NT2/D1 (cell line): Measurements from ENCODE around the gene GUCA1C.

Experiments used
- DNase-seq: peaks from one replicate; pipeline ENCODE4 v3.0.0-alpha.2; 2011; ENCODE audit warnings: low read depth, low spot score
- H3K27me3 ChIP-seq: 2 replicates; pipeline ENCODE4 v1.6.0; 2011; ENCODE audit warnings: mild to moderate bottlenecking; ENCODE audit not compliant: insufficient read length, insufficient read depth
- H3K36me3 ChIP-seq: 2 replicates; pipeline ENCODE4 v1.6.1; 2011; ENCODE audit warnings: mild to moderate bottlenecking, low read length, mixed read lengths; ENCODE audit not compliant: insufficient read depth, insufficient read length
- H3K4me1 ChIP-seq: 2 replicates; pipeline ENCODE4 v1.5.1; 2011; ENCODE audit not compliant: insufficient read depth, insufficient read length
- H3K4me3 ChIP-seq: 2 replicates; pipeline ENCODE4 v1.5.1; 2011; ENCODE audit warnings: low read depth; ENCODE audit not compliant: insufficient read length
- H3K9ac ChIP-seq: 2 replicates; pipeline ENCODE4 v1.6.0; 2011; ENCODE audit warnings: low read depth; ENCODE audit not compliant: insufficient read length
- H3K9me3 ChIP-seq: 2 replicates; pipeline ENCODE4 v1.5.1; 2011; ENCODE audit warnings: mild to moderate bottlenecking, low read length; ENCODE audit not compliant: insufficient read depth
- SUZ12 ChIP-seq: IDR thresholded peaks from 2 replicates; pipeline ENCODE4 v1.6.1; 2011; ENCODE audit not compliant: insufficient read length, insufficient read depth; ENCODE audit errors: extremely low read depth
- YY1 ChIP-seq: IDR thresholded peaks from 2 replicates; pipeline ENCODE4 v1.6.1; 2011; ENCODE audit not compliant: insufficient read length, insufficient read depth
- ZNF274 ChIP-seq: IDR thresholded peaks from 2 replicates; pipeline ENCODE4 v1.6.1; 2011; ENCODE audit warnings: mild to moderate bottlenecking, low read depth, low read length

Gene GUCA1C

GRCh38 chr3:108966773-108967172 lies 13.1 kb upstream of the GUCA1C start:
- no peak for TF ChIP-seq SUZ12
- TF ChIP-seq YY1 = no peak
- no peak for TF ChIP-seq ZNF274
- Histone ChIP-seq H3K9me3 (no peaks in the 10 kb centered on the region), H3K27me3 (no peaks in the 10 kb centered on the region), H3K9ac (no peak overlapping the region), H3K4me3 (no peak overlapping the region), H3K4me1 (no peaks in the 10 kb centered on the region), H3K36me3 (no peaks in the 10 kb centered on the region)
- no peak for DNase-seq

GRCh38 chr3:108959017-108959416 lies 5.3 kb upstream of the GUCA1C start:
- H3K36me3 ChIP-seq = no peaks in the 10 kb centered on the region
- no peaks in the 10 kb centered on the region for H3K9me3 ChIP-seq
- DNase-seq = peak; percentile 15
- TF ChIP-seq YY1 (no peak), ZNF274 (no peak), SUZ12 (no peak)
- no peak overlapping the region for H3K4me3 ChIP-seq
- H3K27me3 ChIP-seq = no peaks in the 10 kb centered on the region
- H3K9ac ChIP-seq = no peak overlapping the region
- H3K4me1 ChIP-seq = no peaks in the 10 kb centered on the region

GRCh38 chr3:108953210-108953609 lies 469 bp downstream of the GUCA1C start:
- H3K27me3 ChIP-seq = no peaks in the 10 kb centered on the region
- no peaks in the 10 kb centered on the region for H3K36me3 ChIP-seq
- no peaks in the 10 kb centered on the region for H3K9me3 ChIP-seq
- no peak for DNase-seq
- no peak for TF ChIP-seq ZNF274
- TF ChIP-seq YY1 = no peak
- no peak for TF ChIP-seq SUZ12
- H3K4me1 ChIP-seq = no peaks in the 10 kb centered on the region
- H3K4me3 ChIP-seq = no peak overlapping the region
- H3K9ac ChIP-seq = no peak overlapping the region

GRCh38 chr3:108951820-108952501 lies 1.7 kb downstream of the GUCA1C start:
- TF ChIP-seq YY1 (no peak), ZNF274 (no peak), SUZ12 (no peak)
- DNase-seq = no peak
- Histone ChIP-seq H3K27me3 (no peaks in the 10 kb centered on the region), H3K4me3 (no peak overlapping the region), H3K36me3 (no peaks in the 10 kb centered on the region), H3K9me3 (no peaks in the 10 kb centered on the region), H3K9ac (no peak overlapping the region), H3K4me1 (no peaks in the 10 kb centered on the region)

DNA sequence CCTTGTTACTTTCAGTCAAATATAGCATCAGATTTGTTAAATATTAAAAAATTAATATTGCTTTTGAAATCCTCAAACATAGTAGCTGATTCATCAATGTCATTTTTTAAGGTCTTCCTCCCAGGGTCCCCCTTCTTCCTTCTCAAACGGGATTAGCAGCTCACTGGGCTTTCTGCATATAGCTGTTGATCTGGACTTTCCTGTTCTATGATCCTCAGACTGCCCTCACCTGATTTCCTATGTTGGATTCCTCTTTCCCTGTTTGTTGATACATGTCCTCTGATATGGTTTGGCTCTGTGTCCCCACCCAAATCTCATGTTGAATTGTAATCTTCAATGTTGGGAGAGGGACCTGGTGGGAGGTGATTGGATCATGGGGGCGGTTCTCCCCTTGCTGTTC lies 5.8 kb downstream of the GUCA1C start:
- Histone ChIP-seq H3K27me3 (no peaks in the 10 kb centered on the region), H3K9ac (no peak overlapping the region), H3K4me1 (no peaks in the 10 kb centered on the region), H3K36me3 (no peaks in the 10 kb centered on the region), H3K9me3 (no peaks in the 10 kb centered on the region), H3K4me3 (no peak overlapping the region)
- no peak for DNase-seq
- TF ChIP-seq SUZ12 (no peak), ZNF274 (no peak), YY1 (no peak)

DNA sequence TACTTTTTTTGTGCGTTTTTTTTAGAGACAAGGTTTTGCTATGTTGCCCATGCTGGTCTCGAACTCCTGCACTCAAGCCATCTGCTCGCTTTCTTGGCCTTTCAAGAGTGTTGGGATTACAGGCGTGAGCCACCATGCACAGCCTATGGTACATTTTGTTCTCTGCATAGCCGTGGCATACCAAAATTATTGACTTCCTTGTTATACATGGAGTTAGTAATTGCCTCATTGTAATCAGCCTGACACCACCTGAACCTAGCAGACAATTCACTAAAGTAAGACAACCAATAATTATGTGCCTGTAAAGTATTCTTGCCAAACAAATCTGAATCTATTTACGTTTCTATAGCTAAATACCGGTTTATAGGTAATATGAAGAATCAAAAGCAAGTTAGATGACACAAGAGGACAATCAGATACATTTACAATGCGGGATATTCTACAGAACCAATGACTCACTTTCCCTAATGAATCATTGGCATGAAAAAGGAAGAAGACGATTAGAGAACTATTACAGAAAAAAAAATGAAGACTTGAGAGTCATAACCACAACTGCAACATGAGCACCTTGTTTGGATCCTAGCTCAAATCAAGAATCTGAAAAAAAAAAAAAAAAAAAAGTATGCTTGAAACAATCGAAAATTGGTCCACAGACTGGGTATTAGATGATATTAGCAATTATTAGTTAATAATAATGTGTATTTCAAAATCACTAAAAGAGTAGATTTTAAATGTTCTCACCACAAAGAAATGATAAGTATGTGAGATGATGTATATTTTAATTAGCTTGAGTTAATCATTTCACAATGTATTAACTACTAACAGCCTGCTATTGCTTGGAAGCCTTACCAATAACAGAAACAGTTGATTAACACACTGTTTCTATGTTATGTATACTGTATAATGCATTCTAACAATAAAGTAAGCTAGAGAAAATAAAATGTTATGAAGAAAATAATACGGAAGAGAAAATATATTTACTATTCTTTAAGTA lies 7.1 kb downstream of the GUCA1C start:
- no peak overlapping the region for H3K9ac ChIP-seq
- H3K4me3 ChIP-seq = no peak overlapping the region
- H3K9me3 ChIP-seq = no peaks in the 10 kb centered on the region
- no peaks in the 10 kb centered on the region for H3K4me1 ChIP-seq
- DNase-seq = no peak
- TF ChIP-seq YY1 = no peak
- TF ChIP-seq SUZ12 = no peak
- TF ChIP-seq ZNF274 = no peak
- H3K27me3 ChIP-seq = no peaks in the 10 kb centered on the region
- no peaks in the 10 kb centered on the region for H3K36me3 ChIP-seq

GRCh38 chr3:108940568-108941263 lies 13.0 kb downstream of the GUCA1C start:
- H3K36me3 ChIP-seq = no peaks in the 10 kb centered on the region

More at GRCh38 chr3:108940568-108941263, 13.0 kb downstream of the GUCA1C start:
- H3K4me3 ChIP-seq = no peak overlapping the region
- no peaks in the 10 kb centered on the region for H3K9me3 ChIP-seq
- H3K4me1 ChIP-seq = no peaks in the 10 kb centered on the region
- DNase-seq = no peak
- no peak overlapping the region for H3K9ac ChIP-seq
- no peaks in the 10 kb centered on the region for H3K27me3 ChIP-seq
- no peak for TF ChIP-seq YY1
- TF ChIP-seq SUZ12 = no peak
- TF ChIP-seq ZNF274 = no peak
